ENCODE data around the gene HMX2. TPM values are rescaled to one million over a fixed set of nuclear protein-coding genes. Genes with fewer than 3 reads are reported as not detected.

The HMX2 gene
- total and polyA plus RNA-seq, 2 of the 8 experiments (the other 6 are each of a cell fraction or from before 2014, with no cell fraction given): 2.0 to 2.7 TPM

DNA sequence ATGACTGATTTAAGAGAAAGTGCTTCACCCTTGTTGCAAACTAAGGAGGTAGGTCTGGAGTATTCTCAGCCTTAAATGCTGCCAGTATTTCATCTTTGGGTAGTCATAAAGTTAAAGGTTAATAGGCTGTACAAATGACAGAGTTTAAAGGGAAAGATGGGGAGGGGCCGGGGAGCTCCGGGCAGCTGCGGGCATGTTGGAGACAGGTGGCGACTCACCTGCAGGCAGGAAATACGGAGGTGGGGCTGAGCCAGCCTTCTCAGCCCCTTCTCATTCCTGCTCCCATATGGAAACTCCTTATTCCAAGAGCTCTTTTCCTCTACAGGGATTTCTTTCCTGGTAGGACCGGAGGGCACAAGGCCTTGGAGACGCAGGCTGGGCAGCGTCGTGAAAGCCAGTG, 44.0 kb upstream of the HMX2 start (continued):
- TF ChIP-seq, protein P1, sequence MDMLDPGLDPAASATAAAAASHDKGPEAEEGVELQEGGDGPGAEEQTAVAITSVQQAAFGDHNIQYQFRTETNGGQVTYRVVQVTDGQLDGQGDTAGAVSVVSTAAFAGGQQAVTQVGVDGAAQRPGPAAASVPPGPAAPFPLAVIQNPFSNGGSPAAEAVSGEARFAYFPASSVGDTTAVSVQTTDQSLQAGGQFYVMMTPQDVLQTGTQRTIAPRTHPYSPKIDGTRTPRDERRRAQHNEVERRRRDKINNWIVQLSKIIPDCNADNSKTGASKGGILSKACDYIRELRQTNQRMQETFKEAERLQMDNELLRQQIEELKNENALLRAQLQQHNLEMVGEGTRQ (IDR thresholded peaks at IDR 0.05; ENCODE audit: low read length): no peak
- no peak for TF ChIP-seq KDM1A (IDR thresholded peaks at IDR 0.05; ENCODE audit: borderline replicate concordance, low read length)
- no peak for TF ChIP-seq HDAC2 (IDR thresholded peaks at IDR 0.05; ENCODE audit: borderline replicate concordance in 1 of 2, low read depth in 2 of 2, low read length in 2 of 2)
